Measurements from ENCODE around the gene IRF2.

The IRF2 gene

GRCh38 chr4:184474263-184475095, at the start of gene IRF2:
Gene IRF2, minus strand, starts transcription at chr4:184474550. Its CDS starts 45,486 bp downstream, at chr4:184429064.
- in situ Hi-C loops (cut with HindIII; ENCODE audit: low sequenced_read_pairs): no loop called here

GRCh38 chr4:184515606-184516005, 41.3 kb upstream of the IRF2 start:
- H3K4me3 ChIP-seq (ENCODE audit: low read depth, low read length): no peak overlapping the region
- DNase-seq (ENCODE audit: low read depth, low spot score): no peak
- in situ Hi-C loops (cut with HindIII; ENCODE audit: low sequenced_read_pairs): no loop called here
- no peak for TF ChIP-seq CTCF (IDR thresholded peaks at IDR 0.05; ENCODE audit: low read depth, low read length)

More at GRCh38 chr4:184474263-184475095, at the start of gene IRF2:
- no peak for TF ChIP-seq CTCF (IDR thresholded peaks at IDR 0.05; ENCODE audit: low read depth, low read length)
- H3K4me3 ChIP-seq (ENCODE audit: low read depth, low read length): peak within 1 kb of the TSS; percentile 95
- peak; percentile 99 for DNase-seq (ENCODE audit: low read depth, low spot score)

GRCh38 chr4:184514121-184514988, 40.0 kb upstream of the IRF2 start:
- no peak for TF ChIP-seq CTCF (IDR thresholded peaks at IDR 0.05; ENCODE audit: low read depth, low read length)
- no peak overlapping the region for H3K4me3 ChIP-seq (ENCODE audit: low read depth, low read length)
- in situ Hi-C loops (cut with HindIII; ENCODE audit: low sequenced_read_pairs): no loop called here
- DNase-seq (ENCODE audit: low read depth, low spot score): peak; percentile 86

- DNase-seq (ENCODE audit: low read depth, low spot score): no peak
- no peak for TF ChIP-seq CTCF (IDR thresholded peaks at IDR 0.05; ENCODE audit: low read depth, low read length)
- in situ Hi-C loops (cut with HindIII; ENCODE audit: low sequenced_read_pairs): no loop called here
- H3K4me3 ChIP-seq (ENCODE audit: low read depth, low read length): no peak overlapping the region
Measured at GRCh38 chr4:184513802-184514120, 39.4 kb upstream of the IRF2 start.

- no peak for TF ChIP-seq CTCF (IDR thresholded peaks at IDR 0.05; ENCODE audit: low read depth, low read length)
- no peak for DNase-seq (ENCODE audit: low read depth, low spot score)
- in situ Hi-C loops (cut with HindIII; ENCODE audit: low sequenced_read_pairs): no loop called here
- no peak overlapping the region for H3K4me3 ChIP-seq (ENCODE audit: low read depth, low read length)
Measured at GRCh38 chr4:184511156-184511555, 36.8 kb upstream of the IRF2 start.

- DNase-seq (ENCODE audit: low read depth, low spot score): no peak
- in situ Hi-C loops (cut with HindIII; ENCODE audit: low sequenced_read_pairs): no loop called here
- no peak overlapping the region for H3K4me3 ChIP-seq (ENCODE audit: low read depth, low read length)
- TF ChIP-seq CTCF (IDR thresholded peaks at IDR 0.05; ENCODE audit: low read depth, low read length): no peak
Measured at GRCh38 chr4:184510401-184510800, 36.1 kb upstream of the IRF2 start.
